Measurements from ENCODE around the gene OPTC. TPM values are rescaled to one million over a fixed set of nuclear protein-coding genes. Genes with fewer than 3 reads are reported as not detected.

Gene OPTC
- total and polyA plus RNA-seq, 3 donors from 2014 or later, result 0.55 to 1.1 (median 0.87) TPM

DNA sequence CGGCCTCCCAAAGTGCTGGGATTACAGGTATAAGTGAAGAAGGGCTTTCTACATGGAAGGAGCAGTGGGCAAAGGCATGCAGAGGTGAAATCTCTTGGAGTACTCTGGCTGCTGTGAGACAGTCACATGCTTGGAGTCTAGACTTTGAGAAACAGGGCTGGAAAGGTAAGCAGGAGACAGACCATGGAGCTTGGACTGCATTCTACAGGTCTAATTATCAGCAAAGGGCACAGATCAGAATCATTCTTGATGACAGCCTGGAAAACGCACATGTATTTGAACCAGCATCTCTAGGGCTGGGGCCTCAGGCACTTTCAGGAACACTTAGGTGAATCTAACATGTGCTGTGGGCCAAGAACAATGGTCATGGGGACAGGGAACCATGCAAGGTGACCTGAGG lies 25.6 kb upstream of the OPTC start:
- 95 to 96% methylated on average over 2 of the region's 2 CpGs for WGBS, 2 donors
- no peaks in the 10 kb centered on the region for H3K27me3 ChIP-seq
- H3K36me3 ChIP-seq (ENCODE audit: low read depth, missing control alignments), result no peaks in the 10 kb centered on the region
- TF ChIP-seq POLR2A (IDR thresholded peaks at IDR 0.05), result no peak
- TF ChIP-seq, protein P1, sequence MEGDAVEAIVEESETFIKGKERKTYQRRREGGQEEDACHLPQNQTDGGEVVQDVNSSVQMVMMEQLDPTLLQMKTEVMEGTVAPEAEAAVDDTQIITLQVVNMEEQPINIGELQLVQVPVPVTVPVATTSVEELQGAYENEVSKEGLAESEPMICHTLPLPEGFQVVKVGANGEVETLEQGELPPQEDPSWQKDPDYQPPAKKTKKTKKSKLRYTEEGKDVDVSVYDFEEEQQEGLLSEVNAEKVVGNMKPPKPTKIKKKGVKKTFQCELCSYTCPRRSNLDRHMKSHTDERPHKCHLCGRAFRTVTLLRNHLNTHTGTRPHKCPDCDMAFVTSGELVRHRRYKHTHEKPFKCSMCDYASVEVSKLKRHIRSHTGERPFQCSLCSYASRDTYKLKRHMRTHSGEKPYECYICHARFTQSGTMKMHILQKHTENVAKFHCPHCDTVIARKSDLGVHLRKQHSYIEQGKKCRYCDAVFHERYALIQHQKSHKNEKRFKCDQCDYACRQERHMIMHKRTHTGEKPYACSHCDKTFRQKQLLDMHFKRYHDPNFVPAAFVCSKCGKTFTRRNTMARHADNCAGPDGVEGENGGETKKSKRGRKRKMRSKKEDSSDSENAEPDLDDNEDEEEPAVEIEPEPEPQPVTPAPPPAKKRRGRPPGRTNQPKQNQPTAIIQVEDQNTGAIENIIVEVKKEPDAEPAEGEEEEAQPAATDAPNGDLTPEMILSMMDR (IDR thresholded peaks at IDR 0.05), result no peak
- H3K4me3 ChIP-seq, result no peak overlapping the region
- H3K4me1 ChIP-seq, result peaks cover 41% of the 10 kb centered on the region
- intact Hi-C loops (cut with DNase I; ENCODE audit: low total_unique reads), result no loop called here
- no peaks in the 10 kb centered on the region for H3K9me3 ChIP-seq
- DNase-seq, result no peak
- peak overlapping the region in 1 of 2 donors; percentile 39 for H3K27ac ChIP-seq

DNA sequence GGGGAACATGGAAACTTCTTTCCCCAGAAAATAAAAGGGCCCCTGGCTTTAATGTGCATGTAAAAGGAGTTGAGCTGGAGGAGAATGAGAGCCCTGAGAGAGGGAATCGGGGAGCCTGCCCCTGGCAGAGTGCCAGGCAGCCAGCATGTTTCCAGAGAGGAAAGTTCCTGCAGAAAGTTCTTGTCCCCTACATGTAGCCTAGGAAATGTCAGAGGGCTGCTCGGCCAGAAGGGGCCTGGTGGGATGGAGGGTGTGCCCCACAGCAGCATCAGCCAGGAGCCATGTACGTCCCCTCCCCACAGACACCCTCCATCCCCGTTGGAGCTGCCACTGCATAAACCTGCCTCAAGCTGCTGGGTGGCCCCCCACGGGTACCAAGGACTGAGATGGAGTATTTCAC lies 23.7 kb upstream of the OPTC start:
- 63 to 66% methylated on average over 5 of the region's 5 CpGs for WGBS, 2 donors
- no peak for TF ChIP-seq POLR2A (IDR thresholded peaks at IDR 0.05)
- TF ChIP-seq, protein P1 (IDR thresholded peaks at IDR 0.05), result no peak
- no peak for DNase-seq
- no peak overlapping the region for H3K27ac ChIP-seq
- H3K36me3 ChIP-seq (ENCODE audit: low read depth, missing control alignments), result no peaks in the 10 kb centered on the region
- no peaks in the 10 kb centered on the region for H3K9me3 ChIP-seq
- no peaks in the 10 kb centered on the region for H3K27me3 ChIP-seq
- intact Hi-C loops (cut with DNase I; ENCODE audit: low total_unique reads), result no loop called here
- no peak overlapping the region for H3K4me3 ChIP-seq
- peaks cover 30% of the 10 kb centered on the region for H3K4me1 ChIP-seq

DNA sequence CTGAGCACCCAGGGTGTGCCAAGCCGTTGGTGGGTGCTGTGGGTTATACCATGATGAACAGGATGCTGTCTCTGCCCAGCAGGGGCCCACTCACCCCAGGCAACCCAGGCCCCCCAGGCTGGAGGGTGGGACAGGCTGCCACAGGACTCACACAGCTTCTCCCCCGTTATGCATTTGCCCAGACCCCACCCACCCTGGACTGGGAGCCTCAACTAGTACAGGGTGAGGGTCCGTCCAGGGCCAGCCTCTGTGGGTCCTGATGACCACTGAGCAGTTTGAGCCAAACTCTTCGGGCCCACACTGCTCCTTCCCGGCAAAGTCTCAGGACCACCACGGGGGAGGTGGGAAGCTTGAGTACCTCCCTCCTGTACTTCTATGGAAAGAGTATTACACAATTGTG lies 22.1 kb upstream of the OPTC start:
- 65 to 80% methylated on average over 4 to 6 of the region's 6 CpGs for WGBS, 2 donors
- Histone ChIP-seq H3K4me1 (peaks cover 15% of the 10 kb centered on the region), H3K36me3 (ENCODE audit: low read depth, missing control alignments) (no peaks in the 10 kb centered on the region), H3K9me3 (no peaks in the 10 kb centered on the region), H3K4me3 (no peak overlapping the region), H3K27ac (no peak overlapping the region), H3K27me3 (no peaks in the 10 kb centered on the region)
- intact Hi-C loops (cut with DNase I; ENCODE audit: low total_unique reads), result no loop called here
- no peak for DNase-seq
- TF ChIP-seq POLR2A (IDR thresholded peaks at IDR 0.05), result no peak
- TF ChIP-seq, protein P1 (IDR thresholded peaks at IDR 0.05), result no peak

DNA sequence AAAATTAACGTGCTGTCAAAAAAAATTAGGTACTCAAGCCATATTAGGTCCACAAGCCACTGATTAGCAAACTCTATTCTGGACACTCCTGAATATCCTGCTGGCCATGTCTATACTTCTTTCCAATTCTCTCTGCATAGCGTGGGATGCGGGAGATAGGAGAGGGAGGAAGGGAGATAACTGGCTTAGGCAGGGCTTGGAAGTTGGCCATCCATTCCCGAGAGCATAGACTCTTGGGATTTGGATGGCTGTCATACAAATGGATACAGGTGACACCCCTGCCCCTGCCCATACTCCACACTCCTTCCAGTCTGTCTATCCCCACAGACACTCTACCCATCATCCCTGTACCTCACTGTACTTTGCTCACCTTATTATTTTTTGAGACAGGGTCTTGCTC lies 20.7 kb upstream of the OPTC start:
- intact Hi-C loops (cut with DNase I; ENCODE audit: low total_unique reads), result no loop called here
- 64 to 68% methylated on average over 4 of the region's 4 CpGs for WGBS, 2 donors
- Histone ChIP-seq H3K4me1 (peaks cover 10% of the 10 kb centered on the region), H3K27me3 (no peaks in the 10 kb centered on the region), H3K27ac (no peak overlapping the region), H3K9me3 (no peaks in the 10 kb centered on the region), H3K36me3 (ENCODE audit: low read depth, missing control alignments) (no peaks in the 10 kb centered on the region), H3K4me3 (no peak overlapping the region)
- peak; percentile 76 for DNase-seq
- TF ChIP-seq POLR2A (IDR thresholded peaks at IDR 0.05), result no peak
- TF ChIP-seq, protein P1 (IDR thresholded peaks at IDR 0.05), result no peak

DNA sequence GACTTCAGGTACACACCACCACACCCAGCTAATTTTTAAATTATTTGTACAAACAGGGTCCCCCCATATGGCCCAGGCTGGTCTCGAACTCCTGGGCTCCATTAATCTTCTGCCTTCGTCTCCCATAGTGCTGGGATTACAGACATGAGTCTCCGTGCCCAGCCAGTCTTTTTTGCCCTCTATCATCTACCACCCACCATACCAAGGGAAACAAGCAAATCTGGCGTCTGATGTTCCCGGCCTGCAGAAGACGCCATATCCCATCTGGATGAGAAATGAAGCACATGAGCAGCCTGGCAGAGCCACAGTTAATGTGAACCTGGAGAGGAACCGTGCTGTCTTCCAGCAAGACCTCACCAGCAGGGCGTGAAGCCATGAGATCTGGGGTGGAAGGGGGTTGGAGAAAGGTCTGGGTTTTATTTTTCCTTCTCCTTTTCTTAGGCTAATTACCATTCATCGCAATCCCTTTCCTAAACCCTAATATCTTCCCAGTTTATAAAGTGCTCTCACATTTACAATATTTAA lies 20.1 kb upstream of the OPTC start:
- Histone ChIP-seq H3K27me3 (no peaks in the 10 kb centered on the region), H3K9me3 (no peaks in the 10 kb centered on the region), H3K4me3 (no peak overlapping the region), H3K36me3 (ENCODE audit: low read depth, missing control alignments) (no peaks in the 10 kb centered on the region), H3K4me1 (peaks cover 10% of the 10 kb centered on the region), H3K27ac (no peak overlapping the region)
- 88 to 89% methylated on average over 9 of the region's 9 CpGs for whole genome bisulfite sequencing, 2 donors
- no peak for DNase-seq
- TF ChIP-seq POLR2A (IDR thresholded peaks at IDR 0.05), result no peak
- TF ChIP-seq, protein P1 (IDR thresholded peaks at IDR 0.05), result no peak
- intact Hi-C loops (cut with DNase I; ENCODE audit: low total_unique reads), result no loop called here
